Measurements from ENCODE around the gene GRID1. TPM values are rescaled to one million over a fixed set of nuclear protein-coding genes. Genes with fewer than 3 reads are reported as not detected.

GRID1 gene
- total RNA-seq, 1 donor from 2014 or later: 1.4 TPM

DNA sequence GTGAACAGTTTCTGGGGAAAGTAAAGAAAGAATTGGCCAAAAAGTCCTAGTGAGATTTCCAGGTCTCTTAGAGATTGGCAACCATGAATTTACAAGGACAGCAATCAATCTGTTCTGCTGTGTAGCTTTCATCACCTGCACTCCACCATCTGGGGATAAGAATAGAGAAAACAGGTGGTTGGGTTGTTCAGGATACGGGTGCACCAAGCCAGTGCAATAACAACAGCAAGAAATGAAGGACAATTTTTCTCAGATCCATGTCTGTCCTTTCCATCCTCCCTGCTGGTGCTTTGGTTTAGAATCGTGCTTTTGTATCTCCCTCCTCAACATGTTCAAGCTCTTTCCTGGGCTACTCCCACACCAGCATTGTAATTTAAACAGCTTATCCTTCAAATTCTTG lies 787.7 kb downstream of the GRID1 start:
- Histone ChIP-seq H3K4me1 (no peaks in the 10 kb centered on the region), H3K36me3 (no peaks in the 10 kb centered on the region), H3K27ac (no peak overlapping the region), H3K9me3 (no peaks in the 10 kb centered on the region), H3K4me3 (no peak overlapping the region), H3K27me3 (no peaks in the 10 kb centered on the region)
- intact Hi-C loops (cut with DNase I): no loop called here
- no peak for DNase-seq (ENCODE audit: low spot score in 2 of 2)
- TF ChIP-seq, protein P1, sequence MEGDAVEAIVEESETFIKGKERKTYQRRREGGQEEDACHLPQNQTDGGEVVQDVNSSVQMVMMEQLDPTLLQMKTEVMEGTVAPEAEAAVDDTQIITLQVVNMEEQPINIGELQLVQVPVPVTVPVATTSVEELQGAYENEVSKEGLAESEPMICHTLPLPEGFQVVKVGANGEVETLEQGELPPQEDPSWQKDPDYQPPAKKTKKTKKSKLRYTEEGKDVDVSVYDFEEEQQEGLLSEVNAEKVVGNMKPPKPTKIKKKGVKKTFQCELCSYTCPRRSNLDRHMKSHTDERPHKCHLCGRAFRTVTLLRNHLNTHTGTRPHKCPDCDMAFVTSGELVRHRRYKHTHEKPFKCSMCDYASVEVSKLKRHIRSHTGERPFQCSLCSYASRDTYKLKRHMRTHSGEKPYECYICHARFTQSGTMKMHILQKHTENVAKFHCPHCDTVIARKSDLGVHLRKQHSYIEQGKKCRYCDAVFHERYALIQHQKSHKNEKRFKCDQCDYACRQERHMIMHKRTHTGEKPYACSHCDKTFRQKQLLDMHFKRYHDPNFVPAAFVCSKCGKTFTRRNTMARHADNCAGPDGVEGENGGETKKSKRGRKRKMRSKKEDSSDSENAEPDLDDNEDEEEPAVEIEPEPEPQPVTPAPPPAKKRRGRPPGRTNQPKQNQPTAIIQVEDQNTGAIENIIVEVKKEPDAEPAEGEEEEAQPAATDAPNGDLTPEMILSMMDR (IDR thresholded peaks at IDR 0.05): no peak

DNA sequence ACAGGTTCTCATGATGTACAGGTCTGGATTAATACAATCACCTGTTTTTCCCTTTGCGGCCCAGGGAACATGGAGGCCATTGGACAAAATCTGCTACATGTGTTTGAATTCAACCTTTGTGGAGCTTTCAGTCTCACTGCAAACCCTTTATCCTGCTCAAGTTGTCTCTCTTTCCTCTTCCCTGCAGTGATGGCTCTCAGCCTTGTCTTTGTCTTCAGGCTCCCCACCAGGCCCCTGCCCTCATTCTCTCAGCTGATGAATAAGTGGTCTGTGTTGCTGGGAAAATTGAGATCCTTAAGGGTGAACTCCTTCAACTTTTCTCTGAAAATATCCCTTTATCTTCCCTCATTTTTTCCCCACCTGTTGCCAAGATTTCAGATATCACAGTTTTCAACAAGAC lies 791.2 kb downstream of the GRID1 start:
- DNase-seq (ENCODE audit: low spot score in 2 of 2): no peak
- Histone ChIP-seq H3K4me1 (no peaks in the 10 kb centered on the region), H3K27ac (no peak overlapping the region), H3K4me3 (no peak overlapping the region), H3K27me3 (no peaks in the 10 kb centered on the region), H3K9me3 (no peaks in the 10 kb centered on the region), H3K36me3 (no peaks in the 10 kb centered on the region)
- TF ChIP-seq, protein P1 (IDR thresholded peaks at IDR 0.05): no peak
- intact Hi-C loops (cut with DNase I): no loop called here

DNA sequence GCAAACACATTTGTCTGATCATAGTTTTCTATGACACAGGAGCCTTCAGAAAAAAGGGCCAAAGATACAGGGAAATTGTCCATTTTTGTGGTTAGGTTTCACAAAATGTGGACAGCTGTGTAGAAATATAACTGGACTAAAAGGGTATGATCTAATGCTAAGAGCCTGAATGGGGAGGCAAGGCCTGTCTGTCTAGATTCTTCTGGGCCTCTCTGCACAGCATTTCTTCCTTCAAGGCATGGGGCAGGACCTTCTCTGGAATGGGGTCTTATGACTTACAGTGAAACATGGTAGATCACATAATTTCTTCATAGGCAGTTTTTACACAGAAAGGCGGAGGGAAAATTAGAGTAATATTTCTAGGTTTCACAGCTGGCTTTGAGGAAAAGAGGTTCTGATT lies 795.7 kb downstream of the GRID1 start:
- H3K27me3 ChIP-seq: no peaks in the 10 kb centered on the region
- intact Hi-C loops (cut with DNase I): no loop called here
- no peaks in the 10 kb centered on the region for H3K36me3 ChIP-seq
- TF ChIP-seq, protein P1 (IDR thresholded peaks at IDR 0.05): no peak
- H3K4me1 ChIP-seq: no peaks in the 10 kb centered on the region
- no peak overlapping the region for H3K27ac ChIP-seq
- no peaks in the 10 kb centered on the region for H3K9me3 ChIP-seq
- no peak for DNase-seq (ENCODE audit: low spot score in 2 of 2)
- no peak overlapping the region for H3K4me3 ChIP-seq

DNA sequence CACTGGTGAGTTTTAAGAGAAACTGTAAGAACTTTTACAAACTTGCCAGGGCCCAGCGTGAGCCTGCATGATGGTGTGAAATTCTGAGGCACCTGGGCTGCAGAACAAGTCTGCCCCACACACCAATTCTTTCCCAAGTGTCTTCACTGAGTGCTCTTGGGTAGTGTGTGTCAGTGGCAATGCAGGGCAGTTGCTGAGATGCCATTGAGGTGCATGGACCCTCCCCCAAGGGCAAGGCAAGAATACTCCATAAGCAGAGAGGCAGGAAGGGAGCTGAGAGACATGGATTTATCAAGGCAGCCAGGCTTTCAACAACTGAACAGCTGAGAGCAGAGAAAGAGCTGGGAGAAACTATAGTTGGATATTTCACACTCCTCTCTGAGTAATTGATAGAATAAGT lies 801.2 kb downstream of the GRID1 start:
- TF ChIP-seq, protein P1 (IDR thresholded peaks at IDR 0.05): no peak
- intact Hi-C loops (cut with DNase I): no loop called here
- Histone ChIP-seq H3K4me1 (no peaks in the 10 kb centered on the region), H3K27ac (no peak overlapping the region), H3K4me3 (no peak overlapping the region), H3K36me3 (no peaks in the 10 kb centered on the region), H3K27me3 (no peaks in the 10 kb centered on the region), H3K9me3 (no peaks in the 10 kb centered on the region)
- DNase-seq (ENCODE audit: low spot score in 2 of 2): no peak

DNA sequence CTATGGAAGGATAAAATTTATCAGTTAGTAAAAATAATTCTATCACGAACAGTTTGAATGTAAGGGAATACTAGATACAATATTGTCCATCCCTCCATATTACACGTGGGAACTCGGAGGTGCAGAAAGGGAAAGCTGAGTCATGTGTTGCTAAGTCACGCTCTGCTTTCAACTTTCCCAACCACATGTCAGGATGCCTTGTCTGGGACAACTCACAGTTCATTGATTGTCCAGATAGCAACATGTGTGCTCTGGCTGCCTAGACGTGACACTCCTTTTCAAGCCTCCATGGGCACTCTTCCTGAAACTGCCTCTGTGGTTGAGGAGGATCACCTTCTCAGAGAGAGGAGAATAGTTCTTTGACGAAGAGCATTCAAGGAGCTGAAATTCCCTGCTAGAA lies 808.1 kb downstream of the GRID1 start:
- Histone ChIP-seq H3K4me3 (no peak overlapping the region), H3K4me1 (no peaks in the 10 kb centered on the region), H3K9me3 (no peaks in the 10 kb centered on the region), H3K36me3 (no peaks in the 10 kb centered on the region), H3K27ac (no peak overlapping the region), H3K27me3 (no peaks in the 10 kb centered on the region)
- TF ChIP-seq, protein P1 (IDR thresholded peaks at IDR 0.05): no peak
- DNase-seq (ENCODE audit: low spot score in 2 of 2): no peak
- intact Hi-C loops (cut with DNase I): no loop called here

DNA sequence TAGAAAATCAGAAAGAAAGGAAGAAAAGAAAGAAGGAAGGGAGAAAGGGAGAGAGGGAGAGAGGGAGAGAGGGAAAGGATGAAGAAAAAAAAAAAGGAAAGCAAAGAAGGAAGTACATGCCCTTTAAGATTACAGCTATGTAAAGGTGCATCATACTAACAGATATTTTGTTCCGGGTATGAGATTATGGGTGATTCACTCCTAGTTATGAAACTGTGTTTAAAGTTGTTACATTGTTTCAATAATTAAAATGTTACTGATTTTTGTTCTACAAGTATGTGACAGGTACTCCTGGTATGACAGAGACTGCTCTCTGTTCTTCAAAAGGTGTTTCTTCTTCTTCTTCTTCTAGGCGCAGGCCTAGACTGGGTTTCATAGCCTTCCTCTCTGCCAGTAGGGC lies 808.9 kb downstream of the GRID1 start:
- Histone ChIP-seq H3K27me3 (no peaks in the 10 kb centered on the region), H3K36me3 (no peaks in the 10 kb centered on the region), H3K9me3 (no peaks in the 10 kb centered on the region), H3K4me1 (no peaks in the 10 kb centered on the region), H3K4me3 (no peak overlapping the region), H3K27ac (no peak overlapping the region)
- TF ChIP-seq, protein P1 (IDR thresholded peaks at IDR 0.05): no peak
- intact Hi-C loops (cut with DNase I): no loop called here
- no peak for DNase-seq (ENCODE audit: low spot score in 2 of 2)
